Lower leg skin (tissue), 3 donors: ENCODE data around the gene AGBL1.

Experiments used
- POLR2A ChIP-seq, 2 donors: fragments of 450-650 bp; IDR thresholded peaks; one replicate each; pipeline ENCODE4 v1.6.1; 2016 to 2017; ENCODE audit warnings: antibody characterized with exemption in 2 of 2, mild to moderate bottlenecking in 1 of 2, moderate library complexity in 1 of 2
- TF ChIP-seq, protein P1 (sequence below), 3 donors: fragments of 450-650 bp; IDR thresholded peaks; one replicate each; pipeline ENCODE4 v1.5.1; 2016; ENCODE audit warnings: antibody characterized with exemption in 3 of 3, mild to moderate bottlenecking in 3 of 3, moderate library complexity in 2 of 3

DNA sequence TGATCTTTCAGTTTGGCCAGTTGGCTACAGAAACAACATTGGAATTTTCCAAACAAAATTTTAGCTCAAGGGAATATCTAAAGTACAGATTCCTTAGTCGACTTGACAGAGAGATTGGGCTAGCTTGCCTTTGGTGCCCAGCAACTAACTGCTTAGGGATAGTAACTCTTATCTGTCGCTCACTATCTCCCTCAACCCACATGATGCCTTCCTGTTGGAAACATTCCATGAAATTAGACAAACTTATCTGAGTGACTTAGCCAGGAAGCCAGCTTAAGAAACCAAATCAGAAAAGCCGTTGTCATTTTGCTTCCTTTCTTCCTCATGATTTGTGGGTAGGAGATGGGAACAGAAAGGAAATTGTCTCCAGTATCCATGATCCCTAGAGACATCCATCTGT lies 791.2 kb downstream of the AGBL1 start:
- TF ChIP-seq, protein P1, sequence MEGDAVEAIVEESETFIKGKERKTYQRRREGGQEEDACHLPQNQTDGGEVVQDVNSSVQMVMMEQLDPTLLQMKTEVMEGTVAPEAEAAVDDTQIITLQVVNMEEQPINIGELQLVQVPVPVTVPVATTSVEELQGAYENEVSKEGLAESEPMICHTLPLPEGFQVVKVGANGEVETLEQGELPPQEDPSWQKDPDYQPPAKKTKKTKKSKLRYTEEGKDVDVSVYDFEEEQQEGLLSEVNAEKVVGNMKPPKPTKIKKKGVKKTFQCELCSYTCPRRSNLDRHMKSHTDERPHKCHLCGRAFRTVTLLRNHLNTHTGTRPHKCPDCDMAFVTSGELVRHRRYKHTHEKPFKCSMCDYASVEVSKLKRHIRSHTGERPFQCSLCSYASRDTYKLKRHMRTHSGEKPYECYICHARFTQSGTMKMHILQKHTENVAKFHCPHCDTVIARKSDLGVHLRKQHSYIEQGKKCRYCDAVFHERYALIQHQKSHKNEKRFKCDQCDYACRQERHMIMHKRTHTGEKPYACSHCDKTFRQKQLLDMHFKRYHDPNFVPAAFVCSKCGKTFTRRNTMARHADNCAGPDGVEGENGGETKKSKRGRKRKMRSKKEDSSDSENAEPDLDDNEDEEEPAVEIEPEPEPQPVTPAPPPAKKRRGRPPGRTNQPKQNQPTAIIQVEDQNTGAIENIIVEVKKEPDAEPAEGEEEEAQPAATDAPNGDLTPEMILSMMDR (IDR thresholded peaks at IDR 0.05): no peak
- no peak for TF ChIP-seq POLR2A (IDR thresholded peaks at IDR 0.05)
